ENCODE data around the gene TMEM108. TPM values are rescaled to one million over a fixed set of nuclear protein-coding genes. Genes with fewer than 3 reads are reported as not detected.

TMEM108 gene
- total RNA-seq, 1 donor from 2014 or later, result 16.7 TPM

DNA sequence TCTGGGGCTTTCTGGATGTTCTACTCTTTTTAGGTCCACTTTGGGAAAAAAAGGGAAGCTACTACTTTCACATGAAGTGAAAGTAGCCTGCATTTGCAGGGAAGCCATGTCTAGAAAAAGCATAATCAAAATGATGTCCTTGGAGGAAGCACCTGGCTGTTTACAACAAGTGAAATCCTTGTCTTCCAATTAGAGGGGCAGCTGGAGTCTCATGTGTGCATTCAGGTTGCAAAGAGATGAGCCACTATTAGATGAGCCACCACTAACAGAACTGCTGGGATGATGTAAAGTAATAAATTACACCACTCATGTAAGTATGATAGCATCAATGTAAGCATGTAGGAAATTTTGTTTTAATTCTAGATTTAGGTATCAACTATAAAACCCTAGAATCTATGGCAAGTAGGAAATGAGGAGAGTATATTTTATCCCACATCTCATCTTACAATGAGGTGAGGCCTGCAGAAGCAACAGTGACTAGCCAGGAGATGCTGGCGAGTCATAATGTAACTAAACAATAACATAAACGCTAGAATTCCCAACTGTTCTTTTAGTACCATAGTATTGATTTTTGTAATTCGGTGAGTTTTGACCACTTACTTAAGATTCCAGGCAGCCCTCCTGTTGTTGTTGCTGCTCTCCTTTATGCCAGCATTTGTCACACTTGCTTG is 75.9 kb downstream of the TMEM108 start:
- no peak for DNase-seq (ENCODE audit: low read depth)

DNA sequence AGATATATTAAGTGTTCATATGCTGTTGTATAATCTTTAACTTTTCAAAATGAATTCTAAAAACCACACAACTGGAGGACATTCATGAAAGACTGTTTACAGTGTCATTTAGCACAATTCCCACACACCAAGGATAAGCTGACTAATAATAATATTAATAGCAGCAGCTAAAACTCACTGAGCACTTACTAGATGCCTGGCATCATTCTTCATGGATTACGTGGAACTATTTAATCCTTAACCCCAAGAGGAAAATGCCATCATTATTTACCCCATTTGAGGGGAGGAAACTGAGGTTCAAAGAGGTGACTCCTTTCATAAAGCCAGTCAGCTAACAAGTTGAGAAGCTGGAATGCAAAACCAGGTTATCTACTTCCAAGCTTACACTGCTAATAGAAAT is 77.0 kb downstream of the TMEM108 start:
- peak; percentile 33 for DNase-seq (ENCODE audit: low read depth)

DNA sequence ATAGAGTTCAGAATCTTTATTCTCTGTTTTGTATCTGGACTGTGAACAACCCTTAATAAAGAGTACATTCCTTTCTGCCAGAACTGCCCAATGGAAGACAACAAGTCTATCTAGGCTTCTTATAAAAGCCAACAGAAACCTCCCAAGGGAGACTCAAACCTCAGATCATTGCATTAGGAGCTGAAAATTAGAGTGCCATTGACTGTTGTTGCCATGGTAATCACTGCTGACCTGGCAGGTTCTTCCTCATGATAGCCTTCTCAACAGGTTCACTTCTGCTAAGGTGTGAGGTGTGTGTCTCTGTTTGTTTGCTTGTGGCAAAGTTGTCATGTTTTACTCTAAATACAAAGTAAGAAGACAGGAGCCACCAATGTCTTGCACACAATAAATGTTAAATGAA is 79.2 kb downstream of the TMEM108 start:
- no peak for DNase-seq (ENCODE audit: low read depth)

DNA sequence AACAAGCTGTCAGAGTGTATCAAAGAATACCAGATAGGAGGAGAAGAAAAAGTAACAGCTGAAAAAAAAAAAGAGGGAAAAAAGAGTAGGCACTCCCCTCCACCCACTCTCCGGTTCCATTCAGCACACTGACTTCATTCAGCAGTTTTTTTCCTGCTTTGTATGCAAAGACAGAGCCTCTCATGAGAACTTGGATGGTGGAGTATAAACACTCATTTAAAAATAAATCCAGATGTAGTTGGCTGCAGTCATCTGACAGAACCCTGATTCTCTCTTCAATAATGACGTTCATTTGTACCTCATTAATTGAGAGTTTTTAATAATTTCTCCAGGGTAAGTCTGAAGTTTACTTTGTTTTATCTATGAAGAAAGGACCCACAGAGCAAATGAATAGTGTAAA is 81.0 kb downstream of the TMEM108 start:
- DNase-seq (ENCODE audit: low read depth), result no peak

DNA sequence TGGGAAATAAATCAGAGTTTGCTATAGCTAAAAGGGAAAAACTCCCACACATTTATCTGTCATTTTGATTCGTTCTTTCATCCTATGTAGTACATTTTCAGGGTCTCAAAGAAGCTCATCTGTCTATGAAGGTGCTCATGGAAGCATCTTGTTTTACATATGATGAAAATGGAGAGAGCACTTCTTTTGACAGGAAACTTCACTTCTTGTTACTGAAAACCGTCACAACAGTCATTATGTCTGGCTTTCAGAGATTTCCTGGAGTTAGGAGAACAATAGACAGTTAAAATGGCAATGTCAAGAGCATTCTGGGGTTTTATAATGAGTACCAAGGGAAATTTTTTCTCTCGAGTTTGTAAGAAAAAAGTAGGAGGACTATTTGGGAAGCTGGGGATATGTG is 83.3 kb downstream of the TMEM108 start:
- DNase-seq (ENCODE audit: low read depth), result no peak

DNA sequence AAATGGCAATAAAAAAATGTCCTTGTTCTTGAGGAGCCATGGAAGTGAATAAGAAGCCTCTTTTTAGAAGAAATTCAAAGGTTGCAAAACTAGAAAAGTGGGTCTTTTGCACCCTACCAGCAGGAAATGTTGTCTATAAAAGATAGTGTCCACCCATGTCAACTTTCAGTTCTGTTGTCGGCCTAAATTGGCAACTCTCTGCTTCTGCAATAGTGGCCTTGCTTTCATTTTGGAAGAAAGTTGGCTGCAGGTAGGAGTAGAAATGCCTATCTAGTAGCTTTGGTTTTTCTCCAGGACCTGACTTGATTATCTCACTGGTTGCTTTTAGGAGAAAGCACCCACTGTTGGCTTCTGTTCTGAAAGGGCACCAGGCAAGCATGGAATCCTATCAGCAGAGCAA is 85.4 kb downstream of the TMEM108 start:
- DNase-seq (ENCODE audit: low read depth), result no peak

DNA sequence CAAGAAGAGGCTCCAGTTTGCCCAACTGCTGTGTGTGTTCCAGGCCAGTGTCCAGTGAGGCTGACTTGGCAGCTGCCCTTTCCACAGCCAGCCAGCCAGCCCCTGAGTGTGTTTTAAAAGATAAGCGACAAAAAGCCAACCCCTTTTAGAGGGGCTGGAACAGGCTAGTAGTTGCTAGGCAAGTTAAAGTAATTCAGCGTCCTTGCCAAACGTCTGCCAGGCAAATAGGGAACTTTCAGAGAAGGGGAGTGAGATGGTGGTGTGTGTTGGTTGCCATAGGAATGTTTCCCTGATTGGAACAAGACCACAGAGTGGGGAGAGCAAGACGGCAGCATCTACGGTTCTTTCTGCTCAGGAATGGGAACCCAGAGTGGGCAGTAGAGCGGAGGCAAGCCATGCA is 86.3 kb downstream of the TMEM108 start:
- DNase-seq (ENCODE audit: low read depth), result peak; percentile 50

DNA sequence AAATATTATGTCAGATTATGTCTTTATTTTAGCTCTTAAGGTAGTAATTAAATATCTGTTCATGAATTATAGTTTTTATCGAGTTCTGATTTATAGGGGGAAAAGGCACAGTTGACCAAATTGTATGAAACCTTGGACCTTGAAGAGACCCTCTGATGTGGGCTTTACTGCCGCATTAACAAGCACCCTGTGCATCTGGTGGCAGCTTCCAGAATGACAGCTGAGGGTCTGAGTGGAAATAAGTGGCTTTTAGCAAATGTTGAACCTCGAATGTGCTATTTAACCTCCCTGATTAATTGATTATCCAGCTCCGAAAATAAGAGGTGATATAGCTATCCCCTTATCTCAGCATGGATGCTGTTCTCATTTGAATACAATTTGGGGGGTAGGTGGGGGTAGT is 87.0 kb downstream of the TMEM108 start:
- no peak for DNase-seq (ENCODE audit: low read depth)

DNA sequence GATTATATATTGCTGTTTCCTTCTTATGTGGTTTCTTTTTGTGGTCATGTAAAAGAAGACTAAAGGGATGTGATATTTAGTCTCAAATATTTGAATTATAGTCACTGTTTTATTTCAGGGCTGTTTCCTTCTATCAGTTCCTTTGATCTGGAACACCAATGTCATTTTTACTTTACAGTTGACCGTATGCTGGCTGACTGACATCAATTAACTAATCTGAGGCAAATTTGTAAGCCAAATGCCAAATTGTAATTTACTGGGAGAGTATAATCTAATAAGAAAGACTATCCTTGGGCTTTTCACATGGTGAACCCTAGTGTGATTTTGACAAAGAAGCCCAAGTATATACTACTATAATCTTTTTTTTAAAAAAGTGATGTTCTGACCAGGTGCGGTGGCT is 87.6 kb downstream of the TMEM108 start:
- no peak for DNase-seq (ENCODE audit: low read depth)

DNA sequence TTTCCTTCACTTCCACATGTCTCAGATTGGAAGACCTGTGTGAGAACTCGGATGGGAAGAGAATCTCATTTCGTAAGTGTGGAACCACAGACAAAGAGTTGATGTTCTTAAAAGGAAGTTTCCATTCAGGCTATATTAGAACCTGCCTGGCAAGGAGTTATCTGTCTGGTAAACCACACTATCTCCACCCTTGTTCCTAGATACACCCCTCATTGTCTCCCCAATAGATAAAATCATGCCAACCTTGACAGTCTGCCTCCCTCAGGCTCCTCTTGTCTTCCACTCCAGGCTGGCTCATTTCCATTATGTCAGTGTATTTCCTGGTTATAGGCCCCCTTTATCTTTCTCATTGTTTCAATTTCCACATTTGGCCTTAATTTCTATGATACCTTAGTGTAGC is 89.2 kb downstream of the TMEM108 start:
- peak; percentile 16 for DNase-seq (ENCODE audit: low read depth)

DNA sequence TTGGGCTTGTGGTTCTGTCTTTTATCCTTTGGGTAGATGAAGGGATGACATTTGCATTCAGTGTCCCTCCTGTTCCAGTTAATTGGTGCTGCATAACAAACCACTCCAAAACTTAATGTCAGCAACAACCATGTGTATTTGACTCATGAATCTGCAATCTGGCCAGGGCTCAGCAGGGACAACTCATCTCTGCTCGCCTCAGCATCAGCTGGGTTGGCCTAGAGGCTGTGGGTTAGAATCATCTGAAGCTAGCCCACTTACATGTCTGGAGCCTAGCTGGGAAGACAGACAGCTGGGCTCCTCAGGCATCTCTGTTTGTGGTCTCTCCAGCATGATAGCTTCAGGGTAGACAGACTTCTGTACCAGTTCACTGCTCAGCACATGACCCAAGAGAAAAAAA is 92.0 kb downstream of the TMEM108 start:
- DNase-seq (ENCODE audit: low read depth), result peak; percentile 94

DNA sequence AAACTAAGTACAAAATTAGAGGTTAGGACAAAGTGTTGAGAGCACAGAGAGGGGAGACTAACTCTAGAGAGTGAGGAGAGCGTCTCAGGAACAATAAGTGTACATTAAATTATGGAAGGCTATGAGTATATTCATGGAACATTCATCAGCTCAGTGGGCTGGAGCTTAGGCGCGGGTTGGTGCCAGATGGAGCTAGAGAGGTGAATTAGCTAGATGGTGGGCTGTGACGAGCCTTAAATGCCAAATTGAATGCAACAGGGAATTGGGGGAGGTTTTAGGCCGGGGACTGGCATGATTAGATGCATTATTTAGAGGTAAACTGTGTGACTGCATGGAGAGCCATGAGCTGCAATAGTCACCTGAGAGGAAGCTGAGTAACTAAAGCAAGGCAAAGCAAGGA is 97.1 kb downstream of the TMEM108 start:
- DNase-seq (ENCODE audit: low read depth), result no peak

DNA sequence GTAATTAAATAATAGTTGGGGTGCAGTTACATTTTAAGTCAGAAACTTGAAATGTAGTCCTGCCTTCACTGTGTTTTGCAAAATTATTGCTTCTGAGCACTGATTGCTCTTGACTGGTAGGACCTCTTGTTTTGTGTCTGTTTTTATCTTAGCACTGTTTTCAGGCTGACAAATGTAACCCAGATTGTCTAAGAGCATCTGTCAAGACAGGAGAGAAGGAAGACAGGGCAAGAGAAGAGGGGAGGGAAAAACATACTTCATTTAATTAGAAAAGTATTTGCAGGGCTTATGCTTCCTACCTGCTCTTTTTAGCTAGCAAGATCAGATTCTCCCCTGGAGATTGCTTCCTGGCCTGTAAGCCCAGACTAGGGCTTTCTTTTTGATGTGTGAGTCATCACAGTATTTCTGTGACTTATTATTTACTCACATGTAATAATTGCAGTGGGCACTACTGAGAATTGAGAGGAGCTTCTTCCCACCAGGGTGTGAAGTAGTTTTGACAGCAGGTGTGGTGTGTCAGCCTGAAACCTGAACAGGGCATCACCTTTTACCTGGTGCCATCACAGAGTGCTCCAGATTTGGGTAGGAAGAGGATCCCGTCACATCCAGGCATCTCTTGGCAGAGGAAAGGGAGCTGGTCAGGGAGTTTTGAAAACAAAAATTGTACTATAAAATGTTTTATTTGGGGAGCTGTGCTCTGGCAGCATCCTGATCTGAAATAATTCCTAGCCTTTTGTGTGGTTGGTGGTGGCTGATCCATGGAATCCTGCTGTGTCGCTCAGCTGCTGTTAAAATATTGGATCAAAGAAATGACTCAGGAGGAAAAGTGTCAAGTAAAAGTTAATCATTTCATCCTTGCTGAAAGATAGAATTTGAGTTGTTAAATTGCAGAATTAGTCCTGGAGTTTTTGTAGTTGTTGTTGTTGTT is 98.2 kb downstream of the TMEM108 start:
- DNase-seq (ENCODE audit: low read depth), result peak; percentile 41

DNA sequence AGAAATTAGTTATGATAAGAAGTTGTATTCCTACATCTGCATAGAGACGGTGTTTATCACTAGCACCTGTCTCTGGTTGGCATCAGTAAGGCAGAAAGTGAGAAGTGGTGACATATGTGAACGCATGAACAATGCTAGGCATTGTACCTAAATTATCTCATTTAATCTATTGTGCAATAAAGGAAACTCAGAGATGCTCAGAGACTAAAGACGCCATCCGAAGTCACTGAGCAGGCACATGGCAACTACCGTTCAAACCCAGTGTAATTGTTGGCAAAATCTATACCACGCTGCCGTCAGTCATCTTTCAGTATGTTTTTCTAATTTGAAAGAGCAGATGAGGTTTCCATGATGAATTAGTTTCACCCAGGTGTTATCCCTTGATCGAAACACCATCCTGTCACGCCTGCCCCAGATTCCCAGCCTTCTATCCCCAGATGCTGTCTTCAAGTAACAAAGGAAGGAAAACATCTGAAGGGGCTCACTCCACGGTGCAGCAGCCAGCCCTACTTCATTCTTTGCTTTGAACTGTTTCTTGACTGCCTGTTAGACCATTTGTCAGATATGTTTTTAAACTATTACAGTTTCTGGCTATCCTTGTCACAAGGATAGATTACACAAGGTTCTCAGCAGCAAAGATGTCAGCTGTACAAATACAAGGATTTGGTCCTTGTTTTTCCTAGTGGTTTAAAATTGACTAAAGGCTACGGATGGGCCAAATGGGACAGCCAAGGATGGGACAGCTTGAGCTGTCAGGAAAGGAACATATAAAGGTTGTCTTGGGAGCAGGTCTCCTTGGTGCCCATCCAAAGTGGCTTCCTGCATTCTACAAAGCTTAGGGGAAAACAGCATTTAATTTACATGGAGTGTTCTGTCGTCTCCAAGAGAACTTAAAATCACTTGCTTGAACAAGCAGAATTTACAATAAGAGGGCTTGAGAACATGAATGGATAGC is 99.1 kb downstream of the TMEM108 start:
- DNase-seq (ENCODE audit: low read depth), result no peak

DNA sequence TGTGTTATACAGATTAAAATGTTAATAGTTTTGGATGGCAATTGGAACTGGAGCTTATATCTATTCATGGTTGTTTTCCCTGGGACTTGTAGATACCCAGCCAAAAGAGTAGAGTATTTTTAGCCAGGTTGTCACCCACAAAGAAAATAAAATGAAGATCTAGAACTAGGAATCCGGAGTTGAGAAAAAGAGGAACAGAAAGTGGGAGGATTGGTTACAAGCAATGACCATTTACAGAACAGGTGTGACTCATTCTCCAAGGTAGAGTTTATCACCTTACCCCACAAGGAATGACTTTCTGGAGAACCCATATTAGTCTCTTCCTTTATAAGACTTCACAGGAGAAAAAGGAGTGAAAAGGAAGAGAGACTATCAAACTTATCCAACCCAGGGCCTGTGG is 99.8 kb downstream of the TMEM108 start:
- DNase-seq (ENCODE audit: low read depth), result no peak

DNA sequence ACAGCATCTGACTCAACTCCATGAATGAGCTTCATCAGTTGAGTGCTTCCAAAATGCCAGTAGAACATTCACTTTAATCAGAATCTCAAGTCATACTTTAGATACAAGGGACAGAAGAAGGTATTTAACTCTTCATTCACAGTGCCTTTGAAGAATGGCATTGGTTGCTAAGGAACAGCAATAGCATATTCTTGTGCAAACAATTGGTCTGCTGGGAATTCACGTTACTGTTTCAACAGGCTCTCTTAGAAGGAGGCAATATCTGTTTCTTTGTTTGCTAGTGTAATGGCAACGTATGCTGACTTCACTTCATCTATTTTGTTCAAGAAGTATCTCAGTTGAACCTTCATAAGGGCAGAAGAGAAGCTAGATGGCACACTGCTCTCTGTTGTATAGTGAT is 113.9 kb downstream of the TMEM108 start:
- no peak for DNase-seq (ENCODE audit: low read depth)

DNA sequence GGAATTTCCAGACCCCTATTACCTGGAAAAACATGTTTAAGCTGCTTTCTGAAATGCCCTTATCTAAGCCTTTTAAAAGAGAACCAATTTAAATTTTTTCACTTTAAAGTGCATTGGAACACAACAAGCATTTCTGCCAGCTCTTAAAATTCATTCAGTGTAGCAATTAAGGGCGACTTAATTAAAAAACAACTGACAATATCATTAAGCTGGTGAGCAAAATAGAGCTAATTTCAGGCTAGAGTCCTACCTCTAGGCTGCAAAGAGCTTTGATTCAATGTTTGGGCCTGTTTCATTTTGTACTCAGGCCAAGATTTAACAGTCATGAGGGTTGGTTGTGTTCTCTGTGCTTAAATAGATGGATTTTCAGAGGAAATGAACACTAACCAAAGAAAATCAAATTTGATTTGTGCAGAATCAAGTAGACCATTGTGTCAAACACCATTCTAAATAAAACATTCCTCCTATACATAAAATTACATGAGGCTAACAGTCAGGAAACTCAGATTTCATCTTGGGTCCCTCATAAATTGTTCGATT is 114.6 kb downstream of the TMEM108 start:
- no peak for DNase-seq (ENCODE audit: low read depth)

DNA sequence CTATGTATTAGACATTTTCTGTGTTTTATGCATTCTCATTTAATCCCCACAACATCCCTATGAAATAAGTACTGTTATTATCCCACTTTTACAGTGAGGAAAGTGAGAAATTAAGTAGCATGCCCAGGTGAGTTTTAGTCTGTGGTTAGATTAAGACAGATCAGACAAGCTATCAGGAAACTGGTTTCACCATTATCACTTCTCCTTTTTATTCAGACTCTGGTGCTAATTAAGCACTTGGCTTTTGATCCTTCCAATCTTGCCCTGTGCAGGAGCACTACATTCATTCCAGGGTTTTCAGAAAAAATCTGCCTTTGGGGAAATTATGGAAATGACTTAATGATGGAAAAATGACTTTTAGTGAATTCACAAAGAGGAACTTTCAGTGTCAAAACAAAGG is 115.2 kb downstream of the TMEM108 start:
- no peak for DNase-seq (ENCODE audit: low read depth)

DNA sequence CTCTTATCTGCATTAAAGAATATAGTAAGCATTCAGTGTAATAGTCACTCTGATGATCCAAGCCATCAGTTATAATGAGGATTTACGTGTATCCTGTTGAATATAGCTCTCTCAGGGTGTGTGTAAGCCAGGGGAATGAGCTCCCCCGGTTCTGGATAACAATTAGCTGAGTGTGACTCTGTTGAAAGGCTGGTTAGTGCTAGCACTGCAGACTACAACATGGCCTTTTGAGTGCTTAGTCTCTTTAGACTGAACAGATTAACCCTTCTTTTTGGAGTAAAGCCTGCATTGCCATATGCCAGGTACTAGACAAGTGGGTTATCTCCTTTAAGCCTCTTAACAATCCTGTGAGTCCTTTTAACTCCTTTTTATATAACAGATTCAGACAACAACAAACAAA is 119.5 kb downstream of the TMEM108 start:
- no peak for DNase-seq (ENCODE audit: low read depth)

DNA sequence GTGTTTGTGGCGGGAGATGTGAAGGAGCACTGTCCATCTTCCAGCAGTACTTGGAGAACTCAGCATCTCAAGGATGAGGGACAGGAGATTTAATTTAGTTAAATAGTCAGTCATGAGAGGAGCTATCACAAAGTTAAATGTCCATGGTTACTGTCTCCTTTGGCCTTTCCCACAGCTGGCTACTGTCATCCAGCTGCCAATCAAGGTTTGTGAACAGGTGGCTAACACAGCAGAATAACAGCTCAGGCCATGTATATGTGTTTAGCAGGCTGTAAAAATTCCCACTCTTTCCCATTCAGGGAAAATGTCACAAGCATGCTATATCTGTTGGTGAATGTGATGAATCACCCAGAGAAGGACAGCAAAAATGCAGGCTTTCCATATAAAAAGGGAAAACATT is 120.5 kb downstream of the TMEM108 start:
- DNase-seq (ENCODE audit: low read depth), result peak; percentile 65

Data from myocyte (in vitro differentiated cells).